ENCODE measurements around the gene IQCE.

IQCE gene

GRCh38 chr7:2576742-2577491 is 18.1 kb downstream of the IQCE start:
- Histone ChIP-seq H3F3A (ENCODE audit: control insufficient read depth, insufficient read depth) (no peaks in the 10 kb centered on the region), H3K27me3 (ENCODE audit: control insufficient read depth, low read length) (no peaks in the 10 kb centered on the region), H3K27ac (ENCODE audit: low read depth, low read length) (no peak overlapping the region), H4K20me1 (ENCODE audit: control insufficient read depth, insufficient read depth, low read depth, low read length) (no peaks in the 10 kb centered on the region), H3K4me2 (ENCODE audit: low read length) (no peak overlapping the region), H3K79me2 (ENCODE audit: control insufficient read depth, low read length) (no peaks in the 10 kb centered on the region), H3K9me3 (ENCODE audit: control insufficient read depth, insufficient read depth, low read length) (no peaks in the 10 kb centered on the region), H3K36me3 (ENCODE audit: control insufficient read depth, low read length) (no peaks in the 10 kb centered on the region), H3K9me2 (replicated peaks; ENCODE audit: control insufficient read depth, low read length) (no peaks in the 10 kb centered on the region), H3K4me3 (ENCODE audit: low read length) (no peak overlapping the region), H3K4me1 (ENCODE audit: control insufficient read depth, low read length) (no peaks in the 10 kb centered on the region)
- TF ChIP-seq CTCF (IDR thresholded peaks at IDR 0.05; ENCODE audit: low read depth, low read length, poor library complexity, severe bottlenecking) (no peak), EZH2phosphoT487 (IDR thresholded peaks at IDR 0.05; ENCODE audit: borderline replicate concordance, low read length) (no peak)

- H3K9me2 ChIP-seq (replicated peaks; ENCODE audit: control insufficient read depth, low read length), result no peaks in the 10 kb centered on the region
- no peaks in the 10 kb centered on the region for H3F3A ChIP-seq (ENCODE audit: control insufficient read depth, insufficient read depth)
- no peaks in the 10 kb centered on the region for H4K20me1 ChIP-seq (ENCODE audit: control insufficient read depth, insufficient read depth, low read depth, low read length)
- H3K27ac ChIP-seq (ENCODE audit: low read depth, low read length), result no peak overlapping the region
- no peaks in the 10 kb centered on the region for H3K4me1 ChIP-seq (ENCODE audit: control insufficient read depth, low read length)
- H3K27me3 ChIP-seq (ENCODE audit: control insufficient read depth, low read length), result no peaks in the 10 kb centered on the region
- H3K36me3 ChIP-seq (ENCODE audit: control insufficient read depth, low read length), result no peaks in the 10 kb centered on the region
- no peak for TF ChIP-seq EZH2phosphoT487 (IDR thresholded peaks at IDR 0.05; ENCODE audit: borderline replicate concordance, low read length)
- TF ChIP-seq CTCF (IDR thresholded peaks at IDR 0.05; ENCODE audit: low read depth, low read length, poor library complexity, severe bottlenecking), result no peak
- no peak overlapping the region for H3K4me2 ChIP-seq (ENCODE audit: low read length)
- no peaks in the 10 kb centered on the region for H3K9me3 ChIP-seq (ENCODE audit: control insufficient read depth, insufficient read depth, low read length)
- H3K4me3 ChIP-seq (ENCODE audit: low read length), result no peak overlapping the region
- H3K79me2 ChIP-seq (ENCODE audit: control insufficient read depth, low read length), result no peaks in the 10 kb centered on the region
These were observed 19.3 kb downstream of the IQCE start for GRCh38 chr7:2577914-2578680.

GRCh38 chr7:2580636-2581035 is 21.9 kb downstream of the IQCE start:
- no peaks in the 10 kb centered on the region for H3K79me2 ChIP-seq (ENCODE audit: control insufficient read depth, low read length)
- no peak overlapping the region for H3K4me2 ChIP-seq (ENCODE audit: low read length)
- H3K9me3 ChIP-seq (ENCODE audit: control insufficient read depth, insufficient read depth, low read length), result no peaks in the 10 kb centered on the region
- H3K4me3 ChIP-seq (ENCODE audit: low read length), result no peak overlapping the region
- TF ChIP-seq EZH2phosphoT487 (IDR thresholded peaks at IDR 0.05; ENCODE audit: borderline replicate concordance, low read length) (no peak), CTCF (IDR thresholded peaks at IDR 0.05; ENCODE audit: low read depth, low read length, poor library complexity, severe bottlenecking) (no peak)
- no peaks in the 10 kb centered on the region for H3K4me1 ChIP-seq (ENCODE audit: control insufficient read depth, low read length)
- H3K27ac ChIP-seq (ENCODE audit: low read depth, low read length), result no peak overlapping the region
- H3K9me2 ChIP-seq (replicated peaks; ENCODE audit: control insufficient read depth, low read length), result no peaks in the 10 kb centered on the region
- no peaks in the 10 kb centered on the region for H3K36me3 ChIP-seq (ENCODE audit: control insufficient read depth, low read length)
- H4K20me1 ChIP-seq (ENCODE audit: control insufficient read depth, insufficient read depth, low read depth, low read length), result no peaks in the 10 kb centered on the region
- H3K27me3 ChIP-seq (ENCODE audit: control insufficient read depth, low read length), result no peaks in the 10 kb centered on the region
- H3F3A ChIP-seq (ENCODE audit: control insufficient read depth, insufficient read depth), result no peaks in the 10 kb centered on the region

Measured in DOHH2 (cell line).